ENCODE measurements around the gene ANKH. TPM values are rescaled to one million over a fixed set of nuclear protein-coding genes. Genes with fewer than 3 reads are reported as not detected.

ANKH gene
- total and polyA plus RNA-seq, 10 of the 15 experiments (the other 5 are each of a cell fraction or from before 2014, with no cell fraction given), result 2.1 to 43.9 (median 14.4) TPM

GRCh38 chr5:14727928-14728458 lies 143.6 kb downstream of the ANKH start:
- Histone ChIP-seq H4K20me1 (ENCODE audit: control insufficient read depth, insufficient read depth) (no peaks in the 10 kb centered on the region), H3K27ac (ENCODE audit: control insufficient read depth, insufficient read depth) (no peak overlapping the region), H3K79me2 (ENCODE audit: control insufficient read depth, insufficient read depth, low read length) (no peaks in the 10 kb centered on the region), H3K4me3 (no peak overlapping the region), H3K4me2 (ENCODE audit: control insufficient read depth, insufficient read depth) (no peak overlapping the region), H3K27me3 (replicated peaks in 1 of 2; ENCODE audit: control insufficient read depth in 2 of 2, insufficient read depth in 2 of 2, low read length in 1 of 2) (no peaks in the 10 kb centered on the region), H3K9me3 (replicated peaks; ENCODE audit: control insufficient read depth, insufficient read depth, low read length) (no peaks in the 10 kb centered on the region), H3K4me1 (ENCODE audit: control insufficient read depth, insufficient read depth, low read length) (no peaks in the 10 kb centered on the region), H3K9ac (ENCODE audit: control insufficient read depth, insufficient read depth, low read length) (no peak overlapping the region), H2AFZ (ENCODE audit: control insufficient read depth, low read depth, low read length) (no peak overlapping the region), H3K36me3 (ENCODE audit: control insufficient read depth in 2 of 2, insufficient read depth in 2 of 2, low read length in 1 of 2) (no peaks in the 10 kb centered on the region; a peak in 1 of 4 replicates)
- DNase-seq (ENCODE audit: low read depth, low spot score), result no peak
- in situ Hi-C loops (cut with MboI) (no loop called here), intact Hi-C loops (cut with micrococcal nuclease; ENCODE audit: unreplicated experiment) (loop anchor here (1.0 to 5.0 kb wide), 4 partner anchors 142 to 287 kb away; no protein-coding TSS in a partner anchor)
- 94% methylated on average over 7 of the region's 7 CpGs for WGBS (ENCODE audit: insufficient coverage, insufficient replicate concordance, low lambda C conversion rate, missing lambda C conversion rate)
- POLR2A ChIA-PET, result no interaction called here
- BruUV-seq (replicated peaks), result no TSS peak
- SMC1A ChIA-PET (ENCODE audit: uncharacterized antibody, unreplicated experiment), result interaction anchor here (0.6 to 6.9 kb wide), 18 partner anchors 10 to 282 kb away, joined by 3 to 90 read pairs (median 6); no protein-coding TSS in a partner anchor
- no peak; the same call in 2 of the 3 replicates for ATAC-seq
- TF ChIP-seq EED (IDR thresholded peaks at IDR 0.05; ENCODE audit: low read depth) (no peak), CTCF (IDR thresholded peaks at IDR 0.05 in 2 of 3, conservative IDR thresholded peaks at IDR 0.05 in 1 of 3; ENCODE audit: control insufficient read depth in 2 of 3, extremely low read depth in 1 of 3, insufficient read depth in 1 of 3, low read depth in 3 of 3, low read length in 3 of 3) (no peak)
- RAD21 ChIA-PET (ENCODE audit: unreplicated experiment), result interaction anchor here (0.7 to 4.2 kb wide), 10 partner anchors 42 to 287 kb away, joined by 3 to 65 read pairs (median 4); no protein-coding TSS in a partner anchor
- CTCF ChIA-PET, result interaction anchor here (0.7 to 12.1 kb wide), 25 partner anchors 9 to 287 kb away, joined by 3 to 213 read pairs (median 4); partner anchors contain the start of gene ANKH
- FAIRE-seq, result no peak

GRCh38 chr5:14727428-14727865 lies 144.1 kb downstream of the ANKH start:
- RAD21 ChIA-PET (ENCODE audit: unreplicated experiment), result interaction anchor here (0.7 to 4.2 kb wide), 15 partner anchors 15 to 288 kb away, joined by 3 to 65 read pairs (median 3); no protein-coding TSS in a partner anchor
- intact Hi-C loops (cut with micrococcal nuclease; ENCODE audit: unreplicated experiment), result loop anchor here (1.0 to 5.0 kb wide), 4 partner anchors 143 to 287 kb away; no protein-coding TSS in a partner anchor
- ATAC-seq (peak; percentile 90), DNase-seq (ENCODE audit: low read depth, low spot score) (no peak), FAIRE-seq (peak; percentile 93)
- SMC1A ChIA-PET (ENCODE audit: uncharacterized antibody, unreplicated experiment), result interaction anchor here (0.6 to 6.9 kb wide), 27 partner anchors 16 to 341 kb away, joined by 3 to 90 read pairs (median 4); no protein-coding TSS in a partner anchor
- Histone ChIP-seq H3K36me3 (ENCODE audit: control insufficient read depth in 2 of 2, insufficient read depth in 2 of 2, low read length in 1 of 2) (no peaks in the 10 kb centered on the region; a peak in 1 of 4 replicates), H3K27ac (ENCODE audit: control insufficient read depth, insufficient read depth) (no peak overlapping the region), H3K9me3 (replicated peaks; ENCODE audit: control insufficient read depth, insufficient read depth, low read length) (no peaks in the 10 kb centered on the region), H3K79me2 (ENCODE audit: control insufficient read depth, insufficient read depth, low read length) (no peaks in the 10 kb centered on the region), H2AFZ (ENCODE audit: control insufficient read depth, low read depth, low read length) (no peak overlapping the region), H3K27me3 (replicated peaks in 1 of 2; ENCODE audit: control insufficient read depth in 2 of 2, insufficient read depth in 2 of 2, low read length in 1 of 2) (no peaks in the 10 kb centered on the region), H3K9ac (ENCODE audit: control insufficient read depth, insufficient read depth, low read length) (no peak overlapping the region), H3K4me2 (ENCODE audit: control insufficient read depth, insufficient read depth) (no peak overlapping the region), H3K4me3 (no peak overlapping the region), H3K4me1 (ENCODE audit: control insufficient read depth, insufficient read depth, low read length) (no peaks in the 10 kb centered on the region), H4K20me1 (ENCODE audit: control insufficient read depth, insufficient read depth) (no peaks in the 10 kb centered on the region)
- WGBS (ENCODE audit: insufficient coverage, insufficient replicate concordance, low lambda C conversion rate, missing lambda C conversion rate), result under 1% methylated on average over 7 of the region's 7 CpGs
- CTCF ChIA-PET, result interaction anchor here (0.7 to 12.1 kb wide), 46 partner anchors 9 to 383 kb away, joined by 3 to 213 read pairs (median 4); partner anchors contain the start of gene ANKH
- in situ Hi-C loops (cut with MboI), result no loop called here
- BruUV-seq (replicated peaks), result no TSS peak
- POLR2A ChIA-PET, result interaction anchor here (2.0 kb wide), 1 partner anchor 276 kb away, joined by 6 read pairs; no protein-coding TSS in a partner anchor
- TF ChIP-seq HDGF (IDR thresholded peaks at IDR 0.05) (no peak), SMC3 (IDR thresholded peaks at IDR 0.05; ENCODE audit: borderline replicate concordance, low read length) (peak; percentile 98), TAF1 (IDR thresholded peaks at IDR 0.05; ENCODE audit: borderline replicate concordance, low read depth, low read length) (no peak), USF2 (IDR thresholded peaks at IDR 0.05; ENCODE audit: borderline replicate concordance, low read depth, low read length) (no peak), LARP7 (IDR thresholded peaks at IDR 0.05) (no peak), CHD1 (IDR thresholded peaks at IDR 0.05; ENCODE audit: low read depth, low read length) (no peak), MAX (IDR thresholded peaks at IDR 0.05; ENCODE audit: low read depth, low read length) (no peak), CBX3 (IDR thresholded peaks at IDR 0.05; ENCODE audit: borderline replicate concordance, low read depth) (no peak), PBX3 (IDR thresholded peaks at IDR 0.05; ENCODE audit: insufficient replicate concordance, low read depth, low read length) (no peak)

Measured in GM12878 (cell line).